PC-3 (cell line): Measurements from ENCODE around the gene VPS50.

Experiments
- EZH2 ChIP-seq: fragments of 300-600 bp; sonication (generic); IDR thresholded peaks from one replicate; pipeline ENCODE4 v1.6.1; 2017; ENCODE audit warnings: antibody characterized with exemption, mild to moderate bottlenecking, low read length; ENCODE audit not compliant: unreplicated experiment
- TF ChIP-seq, protein P1 (sequence below): fragments of 300-600 bp; sonication (generic); conservative IDR thresholded peaks from 2 replicates; pipeline ENCODE4 v1.5.1; 2017; ENCODE audit warnings: antibody characterized with exemption, low read depth, mild to moderate bottlenecking, low read length

- TF ChIP-seq, protein P1, sequence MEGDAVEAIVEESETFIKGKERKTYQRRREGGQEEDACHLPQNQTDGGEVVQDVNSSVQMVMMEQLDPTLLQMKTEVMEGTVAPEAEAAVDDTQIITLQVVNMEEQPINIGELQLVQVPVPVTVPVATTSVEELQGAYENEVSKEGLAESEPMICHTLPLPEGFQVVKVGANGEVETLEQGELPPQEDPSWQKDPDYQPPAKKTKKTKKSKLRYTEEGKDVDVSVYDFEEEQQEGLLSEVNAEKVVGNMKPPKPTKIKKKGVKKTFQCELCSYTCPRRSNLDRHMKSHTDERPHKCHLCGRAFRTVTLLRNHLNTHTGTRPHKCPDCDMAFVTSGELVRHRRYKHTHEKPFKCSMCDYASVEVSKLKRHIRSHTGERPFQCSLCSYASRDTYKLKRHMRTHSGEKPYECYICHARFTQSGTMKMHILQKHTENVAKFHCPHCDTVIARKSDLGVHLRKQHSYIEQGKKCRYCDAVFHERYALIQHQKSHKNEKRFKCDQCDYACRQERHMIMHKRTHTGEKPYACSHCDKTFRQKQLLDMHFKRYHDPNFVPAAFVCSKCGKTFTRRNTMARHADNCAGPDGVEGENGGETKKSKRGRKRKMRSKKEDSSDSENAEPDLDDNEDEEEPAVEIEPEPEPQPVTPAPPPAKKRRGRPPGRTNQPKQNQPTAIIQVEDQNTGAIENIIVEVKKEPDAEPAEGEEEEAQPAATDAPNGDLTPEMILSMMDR = no peak
- no peak for TF ChIP-seq EZH2
These were observed 37.8 kb upstream of the VPS50 start for GRCh38 chr7:93194386-93194785.
